GM19328 (cell line): ENCODE results near the gene COL4A1.

ENCODE experiments used
- ATAC-seq: cut with Tn5 transposase; IDR thresholded peaks from one replicate; pipeline ENCODE4 v1.9.1; 2021; ENCODE audit warnings: mild to moderate bottlenecking, moderate library complexity; ENCODE audit not compliant: unreplicated experiment

The COL4A1 gene

GRCh38 chr13:110262508-110263291 lies 44.3 kb downstream of the COL4A1 start:
- ATAC-seq = no peak

- ATAC-seq = no peak
Measured at GRCh38 chr13:110262082-110262436, 44.9 kb downstream of the COL4A1 start.

GRCh38 chr13:110261166-110262081 lies 45.5 kb downstream of the COL4A1 start:
- ATAC-seq = no peak

- no peak for ATAC-seq
Measured at GRCh38 chr13:110259651-110260050, 47.3 kb downstream of the COL4A1 start.

GRCh38 chr13:110258876-110259631 lies 47.9 kb downstream of the COL4A1 start:
- ATAC-seq = no peak

GRCh38 chr13:110257408-110257807 lies 49.5 kb downstream of the COL4A1 start:
- ATAC-seq = no peak

- ATAC-seq = no peak
Measured at GRCh38 chr13:110256126-110256905, 50.6 kb downstream of the COL4A1 start.

GRCh38 chr13:110254751-110255553 lies 52.0 kb downstream of the COL4A1 start:
- ATAC-seq = no peak

- no peak for ATAC-seq
Measured at GRCh38 chr13:110254151-110254679, 52.7 kb downstream of the COL4A1 start.

- ATAC-seq = no peak
Measured at GRCh38 chr13:110251193-110251819, 55.7 kb downstream of the COL4A1 start.

- ATAC-seq = no peak
Measured at GRCh38 chr13:110250258-110250891, 56.6 kb downstream of the COL4A1 start.

- no peak for ATAC-seq
Measured at GRCh38 chr13:110249326-110249725, 57.6 kb downstream of the COL4A1 start.

- no peak for ATAC-seq
Measured at GRCh38 chr13:110248449-110249143, 58.4 kb downstream of the COL4A1 start.

- no peak for ATAC-seq
Measured at GRCh38 chr13:110246530-110246929, 60.4 kb downstream of the COL4A1 start.

GRCh38 chr13:110245416-110245899 lies 61.5 kb downstream of the COL4A1 start:
- no peak for ATAC-seq

GRCh38 chr13:110244976-110245375 lies 62.0 kb downstream of the COL4A1 start:
- no peak for ATAC-seq

GRCh38 chr13:110244071-110244830 lies 62.7 kb downstream of the COL4A1 start:
- no peak for ATAC-seq
